ENCODE measurements around the gene SARS1.

GRCh38 chr1:109235137-109235536, 21.4 kb downstream of the SARS1 start:
- TF ChIP-seq, protein P1, sequence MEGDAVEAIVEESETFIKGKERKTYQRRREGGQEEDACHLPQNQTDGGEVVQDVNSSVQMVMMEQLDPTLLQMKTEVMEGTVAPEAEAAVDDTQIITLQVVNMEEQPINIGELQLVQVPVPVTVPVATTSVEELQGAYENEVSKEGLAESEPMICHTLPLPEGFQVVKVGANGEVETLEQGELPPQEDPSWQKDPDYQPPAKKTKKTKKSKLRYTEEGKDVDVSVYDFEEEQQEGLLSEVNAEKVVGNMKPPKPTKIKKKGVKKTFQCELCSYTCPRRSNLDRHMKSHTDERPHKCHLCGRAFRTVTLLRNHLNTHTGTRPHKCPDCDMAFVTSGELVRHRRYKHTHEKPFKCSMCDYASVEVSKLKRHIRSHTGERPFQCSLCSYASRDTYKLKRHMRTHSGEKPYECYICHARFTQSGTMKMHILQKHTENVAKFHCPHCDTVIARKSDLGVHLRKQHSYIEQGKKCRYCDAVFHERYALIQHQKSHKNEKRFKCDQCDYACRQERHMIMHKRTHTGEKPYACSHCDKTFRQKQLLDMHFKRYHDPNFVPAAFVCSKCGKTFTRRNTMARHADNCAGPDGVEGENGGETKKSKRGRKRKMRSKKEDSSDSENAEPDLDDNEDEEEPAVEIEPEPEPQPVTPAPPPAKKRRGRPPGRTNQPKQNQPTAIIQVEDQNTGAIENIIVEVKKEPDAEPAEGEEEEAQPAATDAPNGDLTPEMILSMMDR (conservative IDR thresholded peaks at IDR 0.05; ENCODE audit: low read length) = no peak
- no peak for TF ChIP-seq EZH2phosphoT487 (IDR thresholded peaks at IDR 0.05; ENCODE audit: borderline replicate concordance, low read depth, low read length)
